Testis (tissue), 2 donors: Measurements from ENCODE around the gene PNLIP.

ENCODE experiments used
- POLR2A ChIP-seq: fragments of 450-650 bp; IDR thresholded peaks from one replicate; pipeline ENCODE4 v1.6.1; 2017; ENCODE audit warnings: antibody characterized with exemption, mild to moderate bottlenecking, moderate library complexity
- TF ChIP-seq, protein P1 (sequence below), 3 experiments: fragments of 450-650 bp in 2 of 3; fragments of 200-600 bp in 1 of 3; sonication (generic) in 1 of 3; IDR thresholded peaks; one replicate each; pipeline ENCODE4 v1.5.1; 2016 to 2019; ENCODE audit warnings: antibody characterized with exemption in 3 of 3, mild to moderate bottlenecking in 2 of 3, moderate library complexity in 1 of 3

- TF ChIP-seq, protein P1, sequence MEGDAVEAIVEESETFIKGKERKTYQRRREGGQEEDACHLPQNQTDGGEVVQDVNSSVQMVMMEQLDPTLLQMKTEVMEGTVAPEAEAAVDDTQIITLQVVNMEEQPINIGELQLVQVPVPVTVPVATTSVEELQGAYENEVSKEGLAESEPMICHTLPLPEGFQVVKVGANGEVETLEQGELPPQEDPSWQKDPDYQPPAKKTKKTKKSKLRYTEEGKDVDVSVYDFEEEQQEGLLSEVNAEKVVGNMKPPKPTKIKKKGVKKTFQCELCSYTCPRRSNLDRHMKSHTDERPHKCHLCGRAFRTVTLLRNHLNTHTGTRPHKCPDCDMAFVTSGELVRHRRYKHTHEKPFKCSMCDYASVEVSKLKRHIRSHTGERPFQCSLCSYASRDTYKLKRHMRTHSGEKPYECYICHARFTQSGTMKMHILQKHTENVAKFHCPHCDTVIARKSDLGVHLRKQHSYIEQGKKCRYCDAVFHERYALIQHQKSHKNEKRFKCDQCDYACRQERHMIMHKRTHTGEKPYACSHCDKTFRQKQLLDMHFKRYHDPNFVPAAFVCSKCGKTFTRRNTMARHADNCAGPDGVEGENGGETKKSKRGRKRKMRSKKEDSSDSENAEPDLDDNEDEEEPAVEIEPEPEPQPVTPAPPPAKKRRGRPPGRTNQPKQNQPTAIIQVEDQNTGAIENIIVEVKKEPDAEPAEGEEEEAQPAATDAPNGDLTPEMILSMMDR (IDR thresholded peaks at IDR 0.05) = no peak
- TF ChIP-seq POLR2A = no peak
Measured at GRCh38 chr10:116522803-116523381, 22.8 kb upstream of the PNLIP start.
